A204.1 (cell line): ENCODE results near the gene ZNF655.

Source experiments
- FAIRE-seq: peaks from 2 replicates; lab custom pipeline; 2012; peaks lifted over from hg19 to GRCh38; lab: Jason Lieb, UNC

Gene ZNF655

DNA sequence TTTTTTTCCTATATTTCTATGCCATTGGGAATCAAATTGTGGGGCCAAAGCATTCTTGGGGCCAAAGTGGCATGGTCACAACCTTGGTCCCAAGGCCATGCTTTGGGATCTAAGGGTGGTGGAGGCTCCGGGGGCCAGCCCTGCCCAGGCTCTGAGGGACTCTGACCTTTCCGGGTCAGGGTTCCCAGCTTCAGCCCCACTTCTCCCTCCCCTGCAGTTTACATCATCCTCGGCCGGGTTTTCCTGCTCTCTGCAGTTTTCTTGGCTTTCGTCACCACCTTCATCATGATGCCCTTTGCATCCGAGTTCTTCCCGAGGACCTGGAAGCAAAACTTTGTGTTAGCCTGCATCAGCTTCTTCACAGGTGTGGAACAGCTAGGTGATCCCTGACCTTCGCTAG, 48.1 kb downstream of the ZNF655 start:
- no peak for FAIRE-seq

- no peak for FAIRE-seq
These were observed 49.1 kb downstream of the ZNF655 start for GRCh38 chr7:99607548-99607947.

DNA sequence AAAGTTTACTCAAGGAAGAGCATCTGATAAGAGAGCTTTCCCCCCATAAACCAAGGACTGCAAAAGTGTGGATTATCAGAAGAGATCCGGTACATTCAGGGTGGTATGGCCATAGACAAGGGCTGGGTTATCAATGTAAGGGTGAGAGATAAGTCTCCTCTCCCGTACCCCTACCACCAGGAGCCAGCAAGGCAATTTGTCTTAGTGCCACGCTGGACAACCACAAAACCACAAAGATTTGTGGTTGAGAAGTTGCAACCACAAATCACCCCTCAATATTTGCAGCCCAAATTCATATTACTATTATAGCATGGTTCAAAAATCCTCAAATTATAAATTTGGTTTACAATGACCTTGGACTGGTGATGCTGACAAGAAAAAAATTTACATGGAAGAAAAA, 56.1 kb downstream of the ZNF655 start:
- no peak for FAIRE-seq

- FAIRE-seq = no peak
These were observed 57.5 kb downstream of the ZNF655 start for GRCh38 chr7:99615989-99616358.

DNA sequence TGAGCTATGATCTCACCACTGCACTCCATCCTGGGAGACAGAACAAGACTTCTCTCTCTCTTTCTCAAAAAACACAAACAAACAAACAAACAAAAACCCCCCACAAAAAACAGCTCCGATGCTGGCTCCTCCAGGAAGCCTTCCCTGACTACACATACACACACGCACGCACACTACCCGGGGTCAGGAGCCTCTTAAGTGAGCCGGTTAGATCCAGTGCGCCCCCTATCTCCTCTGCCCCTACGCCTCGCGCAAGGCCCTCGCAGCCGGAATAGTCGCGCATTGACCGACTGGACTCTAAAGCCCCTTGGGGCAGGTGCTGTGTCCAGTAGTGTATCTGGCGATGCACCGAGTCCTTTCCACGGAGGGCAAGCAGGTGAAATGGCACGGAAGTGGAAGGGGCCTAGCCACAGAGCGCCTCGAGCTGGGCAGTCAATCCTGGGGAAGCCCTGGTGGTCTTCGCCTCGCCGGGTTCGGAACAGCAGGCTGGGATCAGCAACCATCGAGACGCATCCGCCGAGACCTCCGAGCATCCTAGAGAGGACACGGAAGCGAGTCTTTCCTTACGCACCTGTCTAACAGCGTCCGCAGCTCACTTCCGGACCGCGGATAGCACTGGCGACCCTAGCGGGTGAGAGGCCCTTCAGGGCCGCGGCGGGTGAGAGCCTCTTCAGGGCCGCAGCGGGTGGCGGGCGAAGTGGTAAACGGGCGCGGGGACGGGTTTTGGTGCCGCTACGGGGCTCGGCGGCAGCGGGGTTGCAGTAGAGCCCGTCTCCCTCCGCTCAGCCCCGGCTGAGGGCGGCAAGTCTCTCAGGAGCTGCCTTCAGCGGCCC, 58.1 kb downstream of the ZNF655 start, which contains the start of gene ZSCAN25:
TSS of gene ZSCAN25 (plus strand) at position 588 of the 833 bp plus-strand sequence. CDS start 2,661 bp downstream, outside the sequence.
- peak; percentile 69 for FAIRE-seq

- FAIRE-seq = no peak
These were observed 58.8 kb downstream of the ZNF655 start for GRCh38 chr7:99617192-99617781.

GRCh38 chr7:99618726-99619125, 60.3 kb downstream of the ZNF655 start:
- FAIRE-seq = no peak

DNA sequence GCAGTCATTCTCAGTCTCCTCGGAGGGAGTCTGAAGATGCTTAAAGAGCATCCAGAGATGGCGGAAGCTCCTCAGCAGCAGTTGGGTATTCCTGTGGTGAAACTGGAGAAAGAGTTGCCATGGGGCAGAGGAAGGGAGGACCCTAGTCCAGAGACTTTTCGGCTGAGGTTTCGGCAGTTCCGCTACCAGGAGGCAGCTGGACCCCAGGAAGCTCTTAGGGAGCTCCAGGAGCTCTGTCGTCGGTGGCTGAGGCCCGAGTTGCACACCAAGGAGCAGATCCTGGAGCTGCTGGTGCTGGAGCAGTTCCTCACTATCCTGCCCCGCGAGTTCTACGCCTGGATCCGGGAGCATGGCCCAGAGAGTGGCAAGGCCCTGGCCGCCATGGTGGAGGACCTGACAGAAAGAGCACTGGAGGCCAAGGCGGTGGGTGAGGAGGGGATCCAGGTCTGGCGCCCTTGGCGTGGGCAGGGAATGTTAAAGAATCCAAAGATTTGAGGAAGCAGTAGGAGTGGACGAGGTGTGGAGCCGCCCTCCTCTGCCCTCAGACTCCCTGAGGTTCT, 61.2 kb downstream of the ZNF655 start:
- FAIRE-seq = no peak

DNA sequence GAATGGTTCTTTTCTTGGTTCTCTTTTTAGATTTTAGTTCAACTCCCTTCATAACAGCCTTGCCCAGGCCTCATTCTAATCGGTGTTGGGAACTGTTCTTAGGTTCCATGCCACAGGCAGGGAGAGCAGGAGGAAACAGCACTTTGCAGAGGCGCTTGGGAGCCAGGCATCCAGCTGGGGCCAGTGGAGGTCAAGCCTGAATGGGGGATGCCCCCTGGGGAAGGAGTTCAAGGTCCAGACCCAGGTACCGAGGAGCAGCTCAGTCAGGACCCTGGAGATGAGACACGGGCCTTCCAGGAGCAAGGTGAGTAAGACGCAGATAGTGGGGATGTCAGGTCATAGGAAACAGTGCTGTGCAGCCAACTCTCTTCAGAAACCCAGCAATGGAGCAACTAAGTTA, 62.8 kb downstream of the ZNF655 start:
- no peak for FAIRE-seq

DNA sequence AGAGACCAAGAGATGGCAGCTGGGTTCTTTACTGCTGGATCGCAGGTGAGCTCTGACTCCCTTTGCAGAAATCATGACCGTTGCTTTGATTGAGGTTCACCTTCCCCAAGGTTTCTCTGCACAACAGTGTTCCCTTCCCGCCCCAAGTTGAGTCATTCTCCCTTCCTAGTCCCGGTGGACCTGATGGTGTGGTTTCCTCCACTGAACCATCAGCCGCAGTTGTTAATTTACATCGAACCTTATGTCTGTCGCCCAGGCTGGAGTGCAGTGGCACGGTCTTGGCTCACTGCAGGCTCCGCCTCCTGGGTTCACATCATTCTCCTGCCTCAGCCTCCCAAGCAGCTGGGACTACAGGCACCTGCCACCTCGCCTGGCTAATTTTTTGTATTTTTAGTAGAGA, 64.2 kb downstream of the ZNF655 start:
- no peak for FAIRE-seq

GRCh38 chr7:99623091-99623693, 64.8 kb downstream of the ZNF655 start:
- no peak for FAIRE-seq

DNA sequence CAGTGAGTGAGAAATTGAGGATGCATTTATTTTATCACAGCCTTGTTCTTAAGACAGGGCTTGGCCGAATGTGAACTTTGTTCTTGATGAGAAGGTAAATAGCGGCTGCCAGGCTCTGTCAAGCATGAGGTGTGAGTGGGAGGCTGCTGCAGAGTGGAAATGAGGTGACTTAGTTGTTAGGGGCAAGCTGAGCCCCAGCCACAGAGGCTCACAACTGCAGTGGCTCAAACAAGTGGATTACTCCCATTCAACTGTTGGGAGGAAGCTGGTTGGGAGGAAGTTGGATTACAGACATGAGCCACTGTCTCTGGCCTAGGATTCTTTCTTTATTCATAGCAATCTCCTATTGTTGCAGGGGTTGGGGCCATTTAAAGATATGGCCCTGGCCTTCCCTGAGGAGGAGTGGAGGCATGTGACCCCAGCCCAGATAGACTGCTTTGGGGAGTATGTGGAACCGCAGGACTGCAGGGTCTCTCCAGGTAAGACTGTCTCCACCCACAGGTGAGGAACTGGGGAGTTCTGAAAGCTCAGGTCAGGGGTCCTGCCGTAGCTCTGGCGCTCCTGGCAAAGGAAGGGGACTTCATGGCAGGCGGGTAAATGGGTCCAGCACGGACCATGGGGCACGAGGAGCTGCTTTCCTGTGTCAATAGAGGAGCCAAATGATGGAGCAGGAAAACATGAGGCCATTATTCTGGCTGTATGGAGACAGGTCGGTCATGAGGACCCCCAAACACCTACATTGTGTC, 65.4 kb downstream of the ZNF655 start:
- FAIRE-seq = no peak

DNA sequence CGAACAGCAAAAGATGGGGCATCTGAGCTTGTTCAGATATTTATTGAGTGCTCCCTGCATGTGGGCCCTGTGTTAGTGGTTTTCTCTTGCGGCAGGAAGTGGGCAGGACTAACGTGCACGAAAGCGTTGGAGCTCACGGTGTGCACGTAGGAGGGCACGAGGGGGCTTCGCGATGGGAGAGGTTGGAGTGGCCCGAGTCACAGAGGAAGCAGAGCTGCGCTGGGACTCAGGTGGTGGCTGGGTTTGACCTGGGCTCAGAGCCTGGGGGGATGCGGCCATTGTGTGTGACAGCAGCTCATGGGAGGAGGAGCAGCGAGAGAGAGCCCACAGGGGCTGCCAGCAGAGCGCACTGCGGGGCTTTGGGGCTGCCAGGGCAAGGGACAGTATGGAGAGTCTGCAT, 66.0 kb downstream of the ZNF655 start:
- no peak for FAIRE-seq

DNA sequence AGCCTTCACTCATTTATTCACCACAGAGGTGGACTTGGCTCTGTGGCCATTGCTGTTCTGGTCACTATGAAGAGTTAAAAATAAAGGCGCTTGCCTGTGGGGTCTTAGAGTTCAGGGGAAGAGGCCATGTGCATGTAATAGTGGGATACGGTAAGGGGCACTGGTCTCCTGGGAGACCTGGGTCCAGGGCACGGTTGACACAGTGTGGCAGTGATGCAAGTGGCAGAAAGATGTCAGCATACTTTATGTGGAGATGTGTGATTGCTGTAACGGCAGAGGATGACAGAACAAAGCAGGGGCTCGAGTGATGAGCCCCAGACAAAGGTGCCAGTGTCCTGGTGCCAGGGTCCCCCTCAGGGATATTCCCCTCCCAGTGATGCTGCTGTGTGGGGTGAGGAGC, 66.9 kb downstream of the ZNF655 start:
- FAIRE-seq = no peak

DNA sequence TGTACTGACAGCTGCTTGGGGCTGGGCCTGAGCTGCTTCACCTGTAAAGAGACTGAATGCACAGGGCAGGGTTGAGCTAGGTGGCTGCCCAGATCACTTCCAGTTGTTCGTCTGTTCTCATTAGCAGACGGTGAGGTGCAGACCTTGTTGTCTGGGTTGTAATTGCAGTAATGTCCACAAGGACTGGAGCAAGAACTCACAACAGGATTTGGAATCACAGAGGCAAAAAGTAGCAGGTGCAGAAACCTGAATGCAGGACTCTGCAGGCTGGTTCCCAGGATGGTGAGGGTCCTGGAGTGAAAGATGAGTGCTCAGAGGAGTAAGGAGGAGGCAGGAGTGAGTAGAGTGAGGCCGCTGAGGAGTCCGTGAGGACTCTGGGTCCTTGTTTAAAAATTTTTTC, 67.5 kb downstream of the ZNF655 start:
- FAIRE-seq = no peak
